Esophagus muscularis mucosa (tissue), 4 donors: ENCODE measurements around the gene KRTAP10-4. TPM values are rescaled to one million over a fixed set of nuclear protein-coding genes. Genes with fewer than 3 reads are reported as not detected.

ENCODE experiments used
- DNase-seq: peaks from one replicate; pipeline ENCODE4 v3.0.0-alpha.2; 2017; ENCODE audit errors: extremely low spot score
- H3K27ac ChIP-seq, 4 donors: fragments of 200-600 bp; sonication (generic); replicated peaks in 1 of 4; 1 replicate in 3 of 4; 2 replicates in 1 of 4; pipeline ENCODE4 v1.5.1; 2016 to 2019; ENCODE audit warnings: mild to moderate bottlenecking in 1 of 4
- H3K27me3 ChIP-seq, 4 donors: fragments of 200-600 bp; sonication (generic); one replicate each; pipeline versions ENCODE4 v1.5.1 to v1.6.0; 2016 to 2019
- H3K36me3 ChIP-seq, 4 donors: fragments of 200-600 bp; sonication (generic); one replicate each; pipeline ENCODE4 v1.5.1; 2016 to 2019
- H3K4me1 ChIP-seq, 4 donors: fragments of 200-600 bp; sonication (generic); one replicate each; pipeline ENCODE4 v1.5.1; 2016 to 2019
- H3K4me3 ChIP-seq, 4 donors: fragments of 200-600 bp; sonication (generic); 1 replicate in 2 of 4; 2 replicates in 2 of 4; pipeline ENCODE4 v1.5.1; 2016 to 2019; ENCODE audit warnings: mild to moderate bottlenecking in 4 of 4, moderate library complexity in 1 of 4
- H3K9me3 ChIP-seq, 4 donors: fragments of 200-600 bp; sonication (generic); 1 replicate in 3 of 4; 2 replicates in 1 of 4; pipeline ENCODE4 v1.5.1; 2016 to 2019
- CTCF ChIP-seq, 3 experiments: fragments of 200-600 bp in 2 of 3; fragments of 450-650 bp in 1 of 3; sonication (generic) in 2 of 3; IDR thresholded peaks; one replicate each; pipeline ENCODE4 v1.5.1; 2017 to 2019; ENCODE audit warnings: antibody characterized with exemption in 3 of 3, mild to moderate bottlenecking in 2 of 3, moderate library complexity in 1 of 3
- EP300 ChIP-seq: sonication (generic); formaldehyde crosslinking; IDR thresholded peaks from one replicate; pipeline ENCODE4 v1.6.1; 2017; ENCODE audit warnings: antibody characterized with exemption
- POLR2A ChIP-seq: fragments of 450-650 bp; IDR thresholded peaks from one replicate; pipeline ENCODE4 v1.6.1; 2017; ENCODE audit warnings: antibody characterized with exemption, moderate library complexity, mild to moderate bottlenecking, low read depth
- POLR2AphosphoS5 ChIP-seq, 2 donors: sonication (generic); formaldehyde crosslinking; IDR thresholded peaks; one replicate each; pipeline ENCODE4 v1.6.1; 2017; ENCODE audit warnings: antibody characterized with exemption in 2 of 2
- WGBS: methylation state at CpG from one replicate; pipeline ENCODE4 v1.1.5; 2018; 5-methylcytosine and 5-hydroxymethylcytosine counted together
- intact Hi-C: fragments of 100-400 bp; cut with DNase I; formaldehyde crosslinking; loops from one replicate; pipeline ENCODE4 v1.15.1; 2023
- total RNA-seq, 4 donors: library from RNA; depleted of rRNA; stranded (reverse); fragments of >200 nt; gene quantifications; one replicate each; pipeline versions ENCODE4 v1.1.0 to v1.2.1, GENCODE V29; 2016

The KRTAP10-4 gene
- total RNA-seq, 4 donors from 2014 or later: not detected

- no peak overlapping the region for H3K4me3 ChIP-seq
- H3K36me3 ChIP-seq: no peaks in the 10 kb centered on the region
- 73% methylated on average over 3 of the region's 8 CpGs for WGBS
- TF ChIP-seq POLR2AphosphoS5 (IDR thresholded peaks at IDR 0.05): no peak
- no peak for TF ChIP-seq CTCF (IDR thresholded peaks at IDR 0.05)
- no peak for TF ChIP-seq EP300
- TF ChIP-seq POLR2A: no peak
- intact Hi-C loops: no loop called here
- H3K4me1 ChIP-seq: no peaks in the 10 kb centered on the region
- DNase-seq: peak; percentile 62
- H3K9me3 ChIP-seq: peaks cover 0 to 13% (median 0%) of the 10 kb centered on the region in 4 donors
- peaks cover 0 to 46% (median 0%) of the 10 kb centered on the region in 4 donors for H3K27me3 ChIP-seq
- H3K27ac ChIP-seq: no peak overlapping the region
These were observed 43.6 kb downstream of the KRTAP10-4 start for GRCh38 chr21:44617071-44617501.

GRCh38 chr21:44618504-44618903 is 45.0 kb downstream of the KRTAP10-4 start:
- 13% methylated on average over 4 of the region's 4 CpGs for WGBS
- peaks cover 0 to 32% (median 0%) of the 10 kb centered on the region in 4 donors for H3K27me3 ChIP-seq
- H3K4me1 ChIP-seq: no peaks in the 10 kb centered on the region
- intact Hi-C loops: no loop called here
- DNase-seq: peak; percentile 79
- H3K4me3 ChIP-seq: no peak overlapping the region
- no peaks in the 10 kb centered on the region for H3K36me3 ChIP-seq
- H3K27ac ChIP-seq: no peak overlapping the region
- TF ChIP-seq CTCF (IDR thresholded peaks at IDR 0.05) (peak in 1 of 3 experiments; percentile 17), POLR2A (no peak), EP300 (no peak), POLR2AphosphoS5 (IDR thresholded peaks at IDR 0.05) (no peak)
- H3K9me3 ChIP-seq: peaks cover 0 to 15% (median 2%) of the 10 kb centered on the region in 4 donors

- Histone ChIP-seq H3K9me3 (peaks cover 0 to 19% (median 6%) of the 10 kb centered on the region in 4 donors), H3K4me1 (no peaks in the 10 kb centered on the region), H3K27ac (no peak overlapping the region), H3K4me3 (no peak overlapping the region), H3K27me3 (peaks cover 0 to 27% (median 0%) of the 10 kb centered on the region in 4 donors), H3K36me3 (no peaks in the 10 kb centered on the region)
- WGBS: 64% methylated on average over 3 of the region's 3 CpGs
- DNase-seq: peak; percentile 72
- intact Hi-C loops: no loop called here
- TF ChIP-seq CTCF (IDR thresholded peaks at IDR 0.05): no peak
- no peak for TF ChIP-seq EP300
- TF ChIP-seq POLR2AphosphoS5 (IDR thresholded peaks at IDR 0.05): no peak
These were observed 45.4 kb downstream of the KRTAP10-4 start for GRCh38 chr21:44618909-44619308.

GRCh38 chr21:44619886-44620285 is 46.4 kb downstream of the KRTAP10-4 start:
- intact Hi-C loops: no loop called here
- WGBS: 85% methylated on average over 6 of the region's 6 CpGs
- DNase-seq: no peak
- Histone ChIP-seq H3K9me3 (peaks cover 0 to 29% (median 14%) of the 10 kb centered on the region in 4 donors), H3K4me1 (no peaks in the 10 kb centered on the region), H3K4me3 (no peak overlapping the region), H3K36me3 (no peaks in the 10 kb centered on the region), H3K27me3 (peaks cover 0 to 20% (median 0%) of the 10 kb centered on the region in 4 donors), H3K27ac (no peak overlapping the region)
- TF ChIP-seq CTCF (IDR thresholded peaks at IDR 0.05) (no peak), POLR2AphosphoS5 (IDR thresholded peaks at IDR 0.05) (no peak), POLR2A (no peak), EP300 (no peak)

- DNase-seq: no peak
- peaks cover 0 to 28% (median 0%) of the 10 kb centered on the region in 4 donors for H3K27me3 ChIP-seq
- TF ChIP-seq POLR2AphosphoS5 (IDR thresholded peaks at IDR 0.05) (no peak), EP300 (no peak), CTCF (IDR thresholded peaks at IDR 0.05) (no peak), POLR2A (no peak)
- peaks cover 0 to 30% (median 16%) of the 10 kb centered on the region in 4 donors for H3K9me3 ChIP-seq
- H3K36me3 ChIP-seq: no peaks in the 10 kb centered on the region
- no peak overlapping the region for H3K27ac ChIP-seq
- intact Hi-C loops: no loop called here
- no peak overlapping the region for H3K4me3 ChIP-seq
- H3K4me1 ChIP-seq: peaks cover 0 to 5% (median 0%) of the 10 kb centered on the region in 4 donors
These were observed 50.0 kb downstream of the KRTAP10-4 start for GRCh38 chr21:44623575-44623974.
